Neural crest cell (in vitro differentiated cells): ENCODE measurements around the gene SALL2. TPM values are rescaled to one million over a fixed set of nuclear protein-coding genes. Genes with fewer than 3 reads are reported as not detected.

Experiments
- DNase-seq: peaks from one replicate; pipeline ENCODE4 v3.0.0; 2021; ENCODE audit warnings: low read depth, mixed read lengths, low spot score
- H3K27ac Mint-ChIP-seq: one replicate; pipeline ENCODE4 v1.8.0; 2021; ENCODE audit warnings: mild to moderate bottlenecking, mixed read lengths; ENCODE audit not compliant: unreplicated experiment
- H3K27me3 Mint-ChIP-seq: 2 replicates; pipeline ENCODE4 v1.8.0; 2021; ENCODE audit warnings: low read depth, mild to moderate bottlenecking, mixed read lengths
- H3K36me3 Mint-ChIP-seq: 2 replicates; pipeline ENCODE4 v1.8.0; 2021; ENCODE audit warnings: low read depth, mild to moderate bottlenecking, mixed read lengths
- H3K4me1 Mint-ChIP-seq: 2 replicates; pipeline ENCODE4 v1.8.0; 2021; ENCODE audit warnings: mixed read lengths
- H3K4me3 Mint-ChIP-seq: one replicate; pipeline ENCODE4 v1.8.0; 2021; ENCODE audit warnings: mild to moderate bottlenecking, mixed read lengths
- H3K9me3 Mint-ChIP-seq: 2 replicates; pipeline ENCODE4 v1.8.0; 2021; ENCODE audit warnings: mixed read lengths
- CTCF ChIP-seq: fragments of 200-600 bp; sonication (generic); conservative IDR thresholded peaks from 2 replicates; pipeline ENCODE4 v1.5.0; 2021; ENCODE audit warnings: antibody characterized with exemption, mild to moderate bottlenecking
- total RNA-seq: library from RNA; stranded (reverse); gene quantifications from 2 replicates; pipeline ENCODE4 v1.2.1, GENCODE V29; 2021

The SALL2 gene
- total RNA-seq, 1 donor from 2014 or later: 164 TPM

- peak overlapping the region; percentile 76 for H3K4me3 Mint-ChIP-seq
- H3K9me3 Mint-ChIP-seq: no peaks in the 10 kb centered on the region
- peaks cover 58% of the 10 kb centered on the region for H3K4me1 Mint-ChIP-seq
- no peak for DNase-seq
- TF ChIP-seq CTCF: no peak
- no peaks in the 10 kb centered on the region for H3K36me3 Mint-ChIP-seq
- H3K27me3 Mint-ChIP-seq: peaks cover 8% of the 10 kb centered on the region
- peak overlapping the region; percentile 89 for H3K27ac Mint-ChIP-seq
Measured at GRCh38 chr14:21539189-21539940, 13.2 kb upstream of the SALL2 start.

DNA sequence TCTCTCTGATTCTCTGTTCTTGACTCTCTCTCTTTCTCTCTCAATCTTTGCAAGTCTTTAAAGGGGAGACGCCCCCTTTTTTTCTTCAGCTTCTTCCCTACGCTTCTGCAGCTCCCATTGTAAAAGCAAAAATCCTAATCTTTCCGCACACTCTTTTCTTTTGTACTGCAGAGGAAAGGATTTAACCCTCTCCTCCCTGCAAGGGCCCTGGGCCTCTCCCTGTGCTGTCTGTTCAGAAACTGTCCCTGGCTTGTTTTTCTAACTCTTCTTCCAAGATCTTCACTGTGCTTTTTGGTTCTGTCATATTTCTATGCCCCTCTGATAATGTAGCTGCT is 10.9 kb upstream of the SALL2 start:
- Mint-ChIP-seq H3K4me3 (peak overlapping the region; percentile 89), H3K36me3 (no peaks in the 10 kb centered on the region), H3K9me3 (no peaks in the 10 kb centered on the region), H3K27me3 (peaks cover 8% of the 10 kb centered on the region), H3K4me1 (peaks cover 55% of the 10 kb centered on the region), H3K27ac (peak overlapping the region; percentile 83)
- TF ChIP-seq CTCF: no peak
- no peak for DNase-seq

- peaks cover 58% of the 10 kb centered on the region for H3K4me1 Mint-ChIP-seq
- H3K9me3 Mint-ChIP-seq: no peaks in the 10 kb centered on the region
- peak overlapping the region; percentile 89 for H3K4me3 Mint-ChIP-seq
- H3K27me3 Mint-ChIP-seq: peaks cover 8% of the 10 kb centered on the region
- H3K36me3 Mint-ChIP-seq: no peaks in the 10 kb centered on the region
- H3K27ac Mint-ChIP-seq: peak overlapping the region; percentile 98
- no peak for TF ChIP-seq CTCF
- DNase-seq: no peak
Measured at GRCh38 chr14:21536418-21537089, 10.4 kb upstream of the SALL2 start.

DNA sequence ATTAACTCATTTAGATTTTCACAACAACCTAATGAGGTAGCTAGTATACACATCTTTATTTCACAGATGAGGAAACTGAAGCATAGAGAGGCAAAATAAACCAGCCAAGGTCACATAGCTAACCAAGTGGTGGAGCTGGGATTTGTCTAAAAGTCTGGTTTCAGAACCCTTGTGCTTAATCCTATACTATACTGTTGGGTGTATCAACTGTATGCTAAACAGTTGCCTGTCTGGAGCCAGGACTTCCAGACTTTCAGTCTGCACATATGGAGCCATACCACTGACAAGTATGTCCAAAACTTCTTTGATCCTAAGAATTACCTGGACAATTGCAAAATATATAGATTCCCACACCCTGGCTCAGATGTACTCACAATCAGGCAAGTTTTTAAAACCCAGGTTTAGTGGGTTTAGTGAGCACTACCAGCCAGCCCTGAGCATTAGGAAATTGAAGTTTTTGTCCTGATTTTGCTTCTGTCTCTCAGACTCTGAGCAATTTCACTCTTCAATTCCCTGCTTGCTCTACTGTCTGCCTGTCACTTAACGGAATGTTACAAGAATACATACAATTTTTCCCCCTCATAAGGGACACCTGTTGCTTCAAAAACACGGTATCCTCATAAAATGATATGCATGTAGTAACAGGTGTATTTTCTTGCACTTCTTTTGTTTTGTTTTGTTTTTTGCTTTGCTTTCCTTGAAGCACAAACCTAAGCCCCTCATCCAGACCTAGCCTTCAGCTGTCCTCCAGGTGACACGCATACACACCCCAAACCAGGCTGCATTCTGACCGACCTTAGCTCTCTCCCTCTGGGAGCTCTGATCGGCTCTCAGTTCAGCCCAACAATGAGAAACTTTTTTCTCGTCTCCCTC is 9.6 kb upstream of the SALL2 start:
- Mint-ChIP-seq H3K4me1 (peaks cover 61% of the 10 kb centered on the region), H3K4me3 (peak overlapping the region; percentile 89), H3K9me3 (no peaks in the 10 kb centered on the region), H3K27me3 (peaks cover 8% of the 10 kb centered on the region), H3K36me3 (peaks cover 2% of the 10 kb centered on the region), H3K27ac (peak overlapping the region; percentile 98)
- DNase-seq: no peak
- TF ChIP-seq CTCF: no peak

GRCh38 chr14:21534576-21534975 is 8.4 kb upstream of the SALL2 start:
- TF ChIP-seq CTCF: no peak
- Mint-ChIP-seq H3K4me1 (peaks cover 63% of the 10 kb centered on the region), H3K27me3 (peaks cover 8% of the 10 kb centered on the region), H3K9me3 (no peaks in the 10 kb centered on the region), H3K27ac (peak overlapping the region; percentile 3), H3K4me3 (peak overlapping the region; percentile 89), H3K36me3 (peaks cover 2% of the 10 kb centered on the region)
- no peak for DNase-seq
